Measurements from ENCODE around the gene IL1R2.

DNA sequence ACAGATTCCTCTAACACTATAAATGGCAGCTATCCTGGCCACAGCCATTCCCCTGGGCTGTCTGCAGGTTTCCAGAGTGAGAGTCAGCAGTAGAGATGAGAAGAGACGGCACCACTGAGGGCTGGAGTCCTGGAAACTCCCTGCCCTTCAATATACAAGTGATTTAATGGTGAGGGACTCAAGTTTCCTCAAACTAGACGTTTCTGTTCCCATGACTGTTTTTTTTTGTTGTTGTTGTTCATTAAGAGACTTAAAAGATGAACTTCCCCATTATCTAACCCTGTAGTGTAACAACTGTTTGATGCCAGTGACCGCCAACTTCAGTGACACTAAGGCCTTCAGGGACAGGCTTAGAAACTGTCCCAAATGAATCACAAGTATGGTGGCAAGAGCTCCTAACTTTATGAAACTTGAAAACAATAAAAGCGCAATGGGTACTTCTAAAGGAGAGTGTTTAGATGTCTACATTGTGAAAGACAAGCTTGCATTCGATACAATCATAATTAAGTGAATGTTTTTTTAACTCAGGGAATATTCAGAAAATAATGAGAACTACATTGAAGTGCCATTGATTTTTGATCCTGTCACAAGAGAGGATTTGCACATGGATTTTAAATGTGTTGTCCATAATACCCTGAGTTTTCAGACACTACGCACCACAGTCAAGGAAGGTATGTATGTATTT, 34.0 kb downstream of the IL1R2 start:
- TF ChIP-seq, protein P1, sequence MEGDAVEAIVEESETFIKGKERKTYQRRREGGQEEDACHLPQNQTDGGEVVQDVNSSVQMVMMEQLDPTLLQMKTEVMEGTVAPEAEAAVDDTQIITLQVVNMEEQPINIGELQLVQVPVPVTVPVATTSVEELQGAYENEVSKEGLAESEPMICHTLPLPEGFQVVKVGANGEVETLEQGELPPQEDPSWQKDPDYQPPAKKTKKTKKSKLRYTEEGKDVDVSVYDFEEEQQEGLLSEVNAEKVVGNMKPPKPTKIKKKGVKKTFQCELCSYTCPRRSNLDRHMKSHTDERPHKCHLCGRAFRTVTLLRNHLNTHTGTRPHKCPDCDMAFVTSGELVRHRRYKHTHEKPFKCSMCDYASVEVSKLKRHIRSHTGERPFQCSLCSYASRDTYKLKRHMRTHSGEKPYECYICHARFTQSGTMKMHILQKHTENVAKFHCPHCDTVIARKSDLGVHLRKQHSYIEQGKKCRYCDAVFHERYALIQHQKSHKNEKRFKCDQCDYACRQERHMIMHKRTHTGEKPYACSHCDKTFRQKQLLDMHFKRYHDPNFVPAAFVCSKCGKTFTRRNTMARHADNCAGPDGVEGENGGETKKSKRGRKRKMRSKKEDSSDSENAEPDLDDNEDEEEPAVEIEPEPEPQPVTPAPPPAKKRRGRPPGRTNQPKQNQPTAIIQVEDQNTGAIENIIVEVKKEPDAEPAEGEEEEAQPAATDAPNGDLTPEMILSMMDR (IDR thresholded peaks at IDR 0.05) = no peak
- no peak for TF ChIP-seq POLR2A (IDR thresholded peaks at IDR 0.05)
